ENCODE data around the gene S100A3. TPM values are rescaled to one million over a fixed set of nuclear protein-coding genes. Genes with fewer than 3 reads are reported as not detected.
"Not testable (repeated sequence)": the region's sequence is repeated elsewhere in the genome, so short reads cannot be mapped to it uniquely, and the experiment has no call there.

Gene S100A3
- polyA plus RNA-seq, 3 donors = 0.31 to 0.54 TPM; not detected in 1

GRCh38 chr1:153582836-153583235 is 33.8 kb upstream of the S100A3 start:
- H3K4me1 ChIP-seq (ENCODE audit: control insufficient read depth in 1 of 2, insufficient read depth in 2 of 2, low read length in 2 of 2); H4K20me1 ChIP-seq (ENCODE audit: insufficient read depth, low read length); H3K9ac ChIP-seq (ENCODE audit: insufficient read depth, low read length, poor library complexity, severe bottlenecking); H3K27me3 ChIP-seq (ENCODE audit: control insufficient read depth in 2 of 2, insufficient read depth in 2 of 2, low read length in 2 of 2); H3K4me3 Mint-ChIP-seq; intact Hi-C loops (cut with micrococcal nuclease); H3K79me2 ChIP-seq (ENCODE audit: insufficient read depth, low read length); H3K4me1 Mint-ChIP-seq; H3K9me3 Mint-ChIP-seq; H3K36me3 ChIP-seq (replicated peaks in 1 of 2; ENCODE audit: control insufficient read depth in 1 of 2, insufficient read depth in 2 of 2, low read length in 2 of 2); H3K4me2 ChIP-seq (replicated peaks; ENCODE audit: extremely low read depth, low read length, poor library complexity, severe bottlenecking); H3K27ac Mint-ChIP-seq; H3K27me3 Mint-ChIP-seq (ENCODE audit: low read depth in 3 of 3); DNase-seq; H3K36me3 Mint-ChIP-seq; H3K27ac ChIP-seq (ENCODE audit: low read depth in 1 of 2, low read length in 2 of 2); H2AFZ ChIP-seq (ENCODE audit: insufficient read depth, low read depth, low read length, poor library complexity, severe bottlenecking); H3K9me3 ChIP-seq (replicated peaks in 1 of 2; ENCODE audit: control insufficient read depth in 1 of 2, insufficient read depth in 1 of 2, low read length in 2 of 2); H3K4me3 ChIP-seq (replicated peaks in 1 of 3; ENCODE audit: low read depth in 2 of 3, low read length in 3 of 3): not testable (repeated sequence)
- 100% methylated on average over 9 of the region's 34 CpGs for WGBS (ENCODE audit: insufficient coverage)

- no peaks in the 10 kb centered on the region for H3K36me3 ChIP-seq (replicated peaks in 1 of 2; ENCODE audit: control insufficient read depth in 1 of 2, insufficient read depth in 2 of 2, low read length in 2 of 2)
- no peaks in the 10 kb centered on the region for H3K27me3 ChIP-seq (ENCODE audit: control insufficient read depth in 2 of 2, insufficient read depth in 2 of 2, low read length in 2 of 2)
- no peaks in the 10 kb centered on the region for H3K36me3 Mint-ChIP-seq
- WGBS (ENCODE audit: insufficient coverage) = 73% methylated on average over 1 of the region's 3 CpGs
- H3K9me3 Mint-ChIP-seq = peaks cover 0 to 6% (median 0%) of the 10 kb centered on the region in 7 donors
- peaks cover 7 to 11% of the 10 kb centered on the region in 2 donors for H3K4me1 ChIP-seq (ENCODE audit: control insufficient read depth in 1 of 2, insufficient read depth in 2 of 2, low read length in 2 of 2)
- H3K27me3 Mint-ChIP-seq (ENCODE audit: low read depth in 3 of 3) = peaks cover 1 to 7% (median 2%) of the 10 kb centered on the region in 3 donors
- H3K27ac Mint-ChIP-seq = no peak overlapping the region
- H3K4me3 Mint-ChIP-seq = no peak overlapping the region
- no peak overlapping the region for H3K27ac ChIP-seq (ENCODE audit: low read depth in 1 of 2, low read length in 2 of 2)
- DNase-seq = no peak
- intact Hi-C loops (cut with micrococcal nuclease) = loop anchor here (10.0 kb wide), 2 partner anchors 46 to 214 kb away; partner anchors contain the start of genes S100A1 (in 1 of the 2) and S100A13 (in 1 of the 2)
- H3K4me1 Mint-ChIP-seq = peaks cover 12% of the 10 kb centered on the region
- TF ChIP-seq, protein P1, sequence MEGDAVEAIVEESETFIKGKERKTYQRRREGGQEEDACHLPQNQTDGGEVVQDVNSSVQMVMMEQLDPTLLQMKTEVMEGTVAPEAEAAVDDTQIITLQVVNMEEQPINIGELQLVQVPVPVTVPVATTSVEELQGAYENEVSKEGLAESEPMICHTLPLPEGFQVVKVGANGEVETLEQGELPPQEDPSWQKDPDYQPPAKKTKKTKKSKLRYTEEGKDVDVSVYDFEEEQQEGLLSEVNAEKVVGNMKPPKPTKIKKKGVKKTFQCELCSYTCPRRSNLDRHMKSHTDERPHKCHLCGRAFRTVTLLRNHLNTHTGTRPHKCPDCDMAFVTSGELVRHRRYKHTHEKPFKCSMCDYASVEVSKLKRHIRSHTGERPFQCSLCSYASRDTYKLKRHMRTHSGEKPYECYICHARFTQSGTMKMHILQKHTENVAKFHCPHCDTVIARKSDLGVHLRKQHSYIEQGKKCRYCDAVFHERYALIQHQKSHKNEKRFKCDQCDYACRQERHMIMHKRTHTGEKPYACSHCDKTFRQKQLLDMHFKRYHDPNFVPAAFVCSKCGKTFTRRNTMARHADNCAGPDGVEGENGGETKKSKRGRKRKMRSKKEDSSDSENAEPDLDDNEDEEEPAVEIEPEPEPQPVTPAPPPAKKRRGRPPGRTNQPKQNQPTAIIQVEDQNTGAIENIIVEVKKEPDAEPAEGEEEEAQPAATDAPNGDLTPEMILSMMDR (IDR thresholded peaks at IDR 0.05) = no peak
- H3K9me3 ChIP-seq (replicated peaks in 1 of 2; ENCODE audit: control insufficient read depth in 1 of 2, insufficient read depth in 1 of 2, low read length in 2 of 2) = no peaks in the 10 kb centered on the region
- no peak overlapping the region for H3K4me3 ChIP-seq (replicated peaks in 1 of 3; ENCODE audit: low read depth in 2 of 3, low read length in 3 of 3)
- no peak overlapping the region for H2AFZ ChIP-seq (ENCODE audit: insufficient read depth, low read depth, low read length, poor library complexity, severe bottlenecking)
- no peak overlapping the region for H3K9ac ChIP-seq (ENCODE audit: insufficient read depth, low read length, poor library complexity, severe bottlenecking)
- no peaks in the 10 kb centered on the region for H4K20me1 ChIP-seq (ENCODE audit: insufficient read depth, low read length)
- no peaks in the 10 kb centered on the region for H3K79me2 ChIP-seq (ENCODE audit: insufficient read depth, low read length)
- H3K4me2 ChIP-seq (replicated peaks; ENCODE audit: extremely low read depth, low read length, poor library complexity, severe bottlenecking) = no peak overlapping the region
Observed at GRCh38 chr1:153578936-153579335, 29.9 kb upstream of the S100A3 start.
